Measurements from ENCODE around the gene LAPTM5. TPM values are rescaled to one million over a fixed set of nuclear protein-coding genes. Genes with fewer than 3 reads are reported as not detected.

Gene LAPTM5
- total RNA-seq, 1 donor from 2014 or later: not detected

DNA sequence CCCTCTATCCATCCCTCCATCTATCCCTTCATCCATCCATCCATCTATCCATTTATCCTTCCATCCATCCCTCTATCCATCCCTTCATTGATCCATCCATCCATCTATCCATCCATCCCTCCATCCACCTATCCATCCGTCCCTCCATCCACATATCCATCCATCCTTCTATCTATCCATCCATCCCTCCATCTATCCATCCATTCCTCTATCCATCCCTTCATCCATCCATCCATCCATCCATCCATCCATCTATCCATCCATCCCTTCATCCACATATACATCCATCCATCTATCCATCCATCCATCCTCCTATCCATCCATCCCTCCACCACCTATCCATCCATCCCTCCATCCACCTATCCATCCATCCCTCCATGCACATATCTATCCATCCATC, 57.8 kb downstream of the LAPTM5 start:
- H3K36me3 ChIP-seq: no peaks in the 10 kb centered on the region
- no peak overlapping the region for H3K4me2 ChIP-seq
- peaks cover 9% of the 10 kb centered on the region for H3F3A ChIP-seq (ENCODE audit: low read depth)
- no peaks in the 10 kb centered on the region for H3K27me3 ChIP-seq
- no peaks in the 10 kb centered on the region for H4K20me1 ChIP-seq (ENCODE audit: low read depth)
- no peaks in the 10 kb centered on the region for H3K36me3 Mint-ChIP-seq
- TF ChIP-seq EZH2 (IDR thresholded peaks at IDR 0.05) (no peak), EZH2phosphoT487 (IDR thresholded peaks at IDR 0.05) (no peak), CTCF (IDR thresholded peaks at IDR 0.05) (no peak)
- no peak overlapping the region for H3K27ac Mint-ChIP-seq
- peaks cover 19% of the 10 kb centered on the region for H3K4me1 ChIP-seq
- no peak overlapping the region for H3K4me3 ChIP-seq
- no peak overlapping the region for H3K27ac ChIP-seq
- no peaks in the 10 kb centered on the region for H3K9me3 ChIP-seq (ENCODE audit: low read depth)
- no peak overlapping the region for H3K9ac ChIP-seq
- no peak overlapping the region for H3K4me3 Mint-ChIP-seq
- H3K79me2 ChIP-seq (ENCODE audit: low read depth): no peaks in the 10 kb centered on the region
- H3K4me1 Mint-ChIP-seq: peaks cover 8% of the 10 kb centered on the region
- DNase-seq (ENCODE audit: low spot score): no peak
- H2AFZ ChIP-seq (replicated peaks): no peak overlapping the region
- H3K27me3 Mint-ChIP-seq (ENCODE audit: insufficient read depth, low read depth): peaks cover 4% of the 10 kb centered on the region
- H3K9me3 Mint-ChIP-seq: peaks cover 2% of the 10 kb centered on the region

- Mint-ChIP-seq H3K27ac (no peak overlapping the region), H3K36me3 (no peaks in the 10 kb centered on the region), H3K4me3 (no peak overlapping the region), H3K4me1 (peaks cover 11% of the 10 kb centered on the region), H3K27me3 (ENCODE audit: insufficient read depth, low read depth) (peaks cover 4% of the 10 kb centered on the region), H3K9me3 (peaks cover 2% of the 10 kb centered on the region)
- no peak overlapping the region for H3K27ac ChIP-seq
- TF ChIP-seq EZH2 (IDR thresholded peaks at IDR 0.05) (no peak), CTCF (IDR thresholded peaks at IDR 0.05) (no peak), EZH2phosphoT487 (IDR thresholded peaks at IDR 0.05) (no peak)
- no peak overlapping the region for H3K4me3 ChIP-seq
- peaks cover 9% of the 10 kb centered on the region for H3F3A ChIP-seq (ENCODE audit: low read depth)
- H3K36me3 ChIP-seq: no peaks in the 10 kb centered on the region
- H3K27me3 ChIP-seq: no peaks in the 10 kb centered on the region
- DNase-seq (ENCODE audit: low spot score): no peak
- H2AFZ ChIP-seq (replicated peaks): no peak overlapping the region
- no peaks in the 10 kb centered on the region for H3K79me2 ChIP-seq (ENCODE audit: low read depth)
- no peaks in the 10 kb centered on the region for H3K9me3 ChIP-seq (ENCODE audit: low read depth)
- H3K4me1 ChIP-seq: peaks cover 19% of the 10 kb centered on the region
- H4K20me1 ChIP-seq (ENCODE audit: low read depth): no peaks in the 10 kb centered on the region
- no peak overlapping the region for H3K4me2 ChIP-seq
- H3K9ac ChIP-seq: no peak overlapping the region
Observed at GRCh38 chr1:30698401-30698981, 59.1 kb downstream of the LAPTM5 start.

DNA sequence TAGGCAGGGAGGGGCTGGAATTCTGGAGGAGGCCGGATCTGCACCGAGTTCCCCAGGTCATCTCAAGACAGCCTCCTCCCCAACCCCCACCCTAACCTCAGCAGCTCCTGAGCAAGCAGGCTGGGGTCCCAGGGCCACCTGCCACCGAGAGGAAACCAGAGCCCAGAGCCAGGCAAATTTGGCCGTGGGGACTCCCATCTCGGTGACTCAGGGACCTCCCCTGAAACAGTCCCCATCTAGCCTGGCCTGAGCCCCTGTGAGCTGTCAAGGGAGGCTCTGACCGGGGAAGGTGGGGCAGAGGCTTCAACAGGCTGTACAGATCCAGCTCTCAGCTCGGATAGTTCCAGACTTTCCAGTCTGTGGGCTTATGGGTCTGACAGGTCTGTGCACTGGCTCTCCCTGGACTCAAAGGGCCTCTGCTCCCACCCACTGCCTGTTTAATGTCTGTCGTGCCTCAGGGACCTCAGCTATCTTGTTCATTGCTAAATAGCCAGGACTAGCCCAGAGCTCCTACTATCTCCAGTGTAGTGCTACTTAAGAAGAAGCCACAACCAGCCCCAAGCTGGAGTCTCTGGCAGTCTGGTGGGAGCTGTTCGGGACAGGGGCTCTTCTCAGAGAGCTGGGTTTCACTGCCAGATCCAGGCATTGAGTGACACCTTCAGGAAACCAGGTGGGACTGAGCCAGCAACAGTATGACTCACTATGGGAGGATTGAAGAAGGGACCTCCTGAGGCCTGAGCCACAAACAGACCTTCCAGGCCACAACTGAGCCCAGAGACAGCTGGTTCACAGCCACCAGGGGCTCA, 59.8 kb downstream of the LAPTM5 start:
- no peak overlapping the region for H3K4me3 Mint-ChIP-seq

More for the DNA sequence above, 59.8 kb downstream of the LAPTM5 start:
- peak; percentile 6 for TF ChIP-seq CTCF (IDR thresholded peaks at IDR 0.05)
- TF ChIP-seq EZH2 (IDR thresholded peaks at IDR 0.05): no peak
- Histone ChIP-seq H3K9me3 (ENCODE audit: low read depth) (no peaks in the 10 kb centered on the region), H3K79me2 (ENCODE audit: low read depth) (no peaks in the 10 kb centered on the region), H3K27me3 (no peaks in the 10 kb centered on the region), H3K27ac (no peak overlapping the region), H3K4me3 (no peak overlapping the region), H3K9ac (no peak overlapping the region), H4K20me1 (ENCODE audit: low read depth) (no peaks in the 10 kb centered on the region), H3K4me1 (peaks cover 19% of the 10 kb centered on the region), H3F3A (ENCODE audit: low read depth) (peaks cover 9% of the 10 kb centered on the region), H2AFZ (replicated peaks) (no peak overlapping the region), H3K4me2 (peak overlapping the region; percentile 28), H3K36me3 (no peaks in the 10 kb centered on the region)
- peaks cover 4% of the 10 kb centered on the region for H3K27me3 Mint-ChIP-seq (ENCODE audit: insufficient read depth, low read depth)
- peaks cover 11% of the 10 kb centered on the region for H3K4me1 Mint-ChIP-seq
- no peak for DNase-seq (ENCODE audit: low spot score)
- H3K36me3 Mint-ChIP-seq: no peaks in the 10 kb centered on the region
- no peak overlapping the region for H3K27ac Mint-ChIP-seq
- peaks cover 2% of the 10 kb centered on the region for H3K9me3 Mint-ChIP-seq

Data from neural progenitor cell (in vitro differentiated cells).